ENCODE data around the gene EIF4EBP3. TPM values are rescaled to one million over a fixed set of nuclear protein-coding genes. Genes with fewer than 3 reads are reported as not detected.

EIF4EBP3 gene
- total and polyA plus RNA-seq, 9 of the 15 experiments (the other 6 are each of a cell fraction or from before 2014, with no cell fraction given), result 1.3 to 7.5 (median 3.8) TPM

DNA sequence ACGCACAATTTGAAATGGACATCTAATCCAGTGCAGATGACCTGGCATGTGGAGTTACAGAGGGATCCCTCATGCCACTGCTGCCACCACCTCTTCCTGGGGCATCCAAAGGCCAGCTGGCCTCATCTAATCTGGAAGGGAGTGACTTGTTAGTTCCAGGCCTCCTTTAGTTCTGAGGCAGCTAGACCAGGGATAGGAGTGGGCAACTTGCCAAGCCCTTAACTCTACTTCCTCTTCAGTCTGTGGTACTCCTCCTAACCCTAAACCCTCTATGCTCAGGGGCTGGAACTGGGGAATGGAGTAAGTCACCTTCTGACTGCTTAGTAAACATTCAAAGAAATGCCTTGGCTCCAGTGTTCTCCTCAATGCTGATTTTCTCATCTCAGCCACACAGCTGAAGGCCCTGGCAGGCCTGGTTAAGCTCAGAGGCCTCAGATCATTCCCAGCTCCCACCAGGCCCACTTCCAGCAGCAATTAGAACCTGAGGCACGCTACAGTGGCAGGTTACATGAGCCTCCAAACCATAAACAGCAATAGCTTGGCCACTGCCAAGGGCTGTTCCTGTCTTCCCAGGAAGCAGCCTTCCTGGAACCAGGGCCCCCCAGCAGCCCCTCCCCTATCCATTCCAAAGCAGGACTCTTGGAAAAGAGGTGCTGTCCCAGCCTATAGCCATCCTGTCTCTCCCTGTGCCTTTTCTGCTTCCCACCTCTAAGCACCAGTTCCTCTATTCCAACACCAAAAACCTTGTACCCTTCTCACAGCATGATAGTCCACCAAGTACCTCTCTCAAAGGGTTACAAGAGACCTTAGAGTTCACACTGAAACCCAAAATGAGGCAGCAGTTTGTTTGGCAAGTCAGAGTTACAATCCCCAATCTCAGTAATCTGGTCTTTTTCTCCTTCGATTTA is 2.0 kb downstream of the EIF4EBP3 start (continued):
- TF ChIP-seq, protein P1, sequence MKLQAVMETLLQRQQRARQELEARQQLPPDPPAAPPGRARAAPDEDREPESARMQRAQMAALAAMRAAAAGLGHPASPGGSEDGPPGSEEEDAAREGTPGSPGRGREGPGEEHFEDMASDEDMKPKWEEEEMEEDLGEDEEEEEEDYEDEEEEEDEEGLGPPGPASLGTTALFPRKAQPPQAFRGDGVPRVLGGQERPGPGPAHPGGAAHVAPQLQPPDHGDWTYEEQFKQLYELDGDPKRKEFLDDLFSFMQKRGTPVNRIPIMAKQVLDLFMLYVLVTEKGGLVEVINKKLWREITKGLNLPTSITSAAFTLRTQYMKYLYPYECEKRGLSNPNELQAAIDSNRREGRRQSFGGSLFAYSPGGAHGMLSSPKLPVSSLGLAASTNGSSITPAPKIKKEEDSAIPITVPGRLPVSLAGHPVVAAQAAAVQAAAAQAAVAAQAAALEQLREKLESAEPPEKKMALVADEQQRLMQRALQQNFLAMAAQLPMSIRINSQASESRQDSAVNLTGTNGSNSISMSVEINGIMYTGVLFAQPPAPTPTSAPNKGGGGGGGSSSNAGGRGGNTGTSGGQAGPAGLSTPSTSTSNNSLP (IDR thresholded peaks at IDR 0.05; ENCODE audit: borderline replicate concordance, low read depth, low read length), result no peak
- TF ChIP-seq CBX8 (IDR thresholded peaks at IDR 0.05; ENCODE audit: borderline replicate concordance, extremely low read depth, low read depth, low read length, poor library complexity, severe bottlenecking), result no peak
- no peak for TF ChIP-seq WHSC1 (IDR thresholded peaks at IDR 0.05; ENCODE audit: low read length)
- TF ChIP-seq TCF3 (CRISPR knock-in tag; IDR thresholded peaks at IDR 0.05), result no peak
- no peak for TF ChIP-seq SP2 (IDR thresholded peaks at IDR 0.05; ENCODE audit: extremely low read depth, low read depth, low read length, poor library complexity, severe bottlenecking)
- no peak for TF ChIP-seq ZNF146 (CRISPR knock-in tag; IDR thresholded peaks at IDR 0.05; ENCODE audit: unreplicated experiment)
- TF ChIP-seq ZNF584 (CRISPR knock-in tag; IDR thresholded peaks at IDR 0.05; ENCODE audit: low read depth), result no peak
- TF ChIP-seq SRSF3 (IDR thresholded peaks at IDR 0.05; ENCODE audit: insufficient read depth, low read length), result no peak
- TF ChIP-seq PHB2 (IDR thresholded peaks at IDR 0.05; ENCODE audit: low read depth), result no peak
- TF ChIP-seq SMAD1 (IDR thresholded peaks at IDR 0.05; ENCODE audit: low read depth, low read length, partially characterized antibody), result no peak
- no peak for TF ChIP-seq TAF7 (tag; IDR thresholded peaks at IDR 0.05)
- 0 out of 4 replicates have a peak, but pooled peaks of 1 of the 2 experiments have one; percentile 4 for TF ChIP-seq SRF (CRISPR knock-in tag; IDR thresholded peaks at IDR 0.05)
- TF ChIP-seq POLR2A (conservative IDR thresholded peaks at IDR 0.05), result peak; percentile 46
- no peak for TF ChIP-seq ETV5 (CRISPR knock-in tag; IDR thresholded peaks at IDR 0.05; ENCODE audit: low read depth)
- TF ChIP-seq, protein P2, sequence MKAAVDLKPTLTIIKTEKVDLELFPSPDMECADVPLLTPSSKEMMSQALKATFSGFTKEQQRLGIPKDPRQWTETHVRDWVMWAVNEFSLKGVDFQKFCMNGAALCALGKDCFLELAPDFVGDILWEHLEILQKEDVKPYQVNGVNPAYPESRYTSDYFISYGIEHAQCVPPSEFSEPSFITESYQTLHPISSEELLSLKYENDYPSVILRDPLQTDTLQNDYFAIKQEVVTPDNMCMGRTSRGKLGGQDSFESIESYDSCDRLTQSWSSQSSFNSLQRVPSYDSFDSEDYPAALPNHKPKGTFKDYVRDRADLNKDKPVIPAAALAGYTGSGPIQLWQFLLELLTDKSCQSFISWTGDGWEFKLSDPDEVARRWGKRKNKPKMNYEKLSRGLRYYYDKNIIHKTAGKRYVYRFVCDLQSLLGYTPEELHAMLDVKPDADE (conservative IDR thresholded peaks at IDR 0.05; ENCODE audit: control insufficient read depth, low read depth, low read length), result no peak
- TF ChIP-seq NFIC (IDR thresholded peaks at IDR 0.05), result peak; percentile 98
- TF ChIP-seq, protein P3, sequence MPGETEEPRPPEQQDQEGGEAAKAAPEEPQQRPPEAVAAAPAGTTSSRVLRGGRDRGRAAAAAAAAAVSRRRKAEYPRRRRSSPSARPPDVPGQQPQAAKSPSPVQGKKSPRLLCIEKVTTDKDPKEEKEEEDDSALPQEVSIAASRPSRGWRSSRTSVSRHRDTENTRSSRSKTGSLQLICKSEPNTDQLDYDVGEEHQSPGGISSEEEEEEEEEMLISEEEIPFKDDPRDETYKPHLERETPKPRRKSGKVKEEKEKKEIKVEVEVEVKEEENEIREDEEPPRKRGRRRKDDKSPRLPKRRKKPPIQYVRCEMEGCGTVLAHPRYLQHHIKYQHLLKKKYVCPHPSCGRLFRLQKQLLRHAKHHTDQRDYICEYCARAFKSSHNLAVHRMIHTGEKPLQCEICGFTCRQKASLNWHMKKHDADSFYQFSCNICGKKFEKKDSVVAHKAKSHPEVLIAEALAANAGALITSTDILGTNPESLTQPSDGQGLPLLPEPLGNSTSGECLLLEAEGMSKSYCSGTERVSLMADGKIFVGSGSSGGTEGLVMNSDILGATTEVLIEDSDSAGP (CRISPR knock-in tag; IDR thresholded peaks at IDR 0.05), result no peak
- TF ChIP-seq, protein P4, sequence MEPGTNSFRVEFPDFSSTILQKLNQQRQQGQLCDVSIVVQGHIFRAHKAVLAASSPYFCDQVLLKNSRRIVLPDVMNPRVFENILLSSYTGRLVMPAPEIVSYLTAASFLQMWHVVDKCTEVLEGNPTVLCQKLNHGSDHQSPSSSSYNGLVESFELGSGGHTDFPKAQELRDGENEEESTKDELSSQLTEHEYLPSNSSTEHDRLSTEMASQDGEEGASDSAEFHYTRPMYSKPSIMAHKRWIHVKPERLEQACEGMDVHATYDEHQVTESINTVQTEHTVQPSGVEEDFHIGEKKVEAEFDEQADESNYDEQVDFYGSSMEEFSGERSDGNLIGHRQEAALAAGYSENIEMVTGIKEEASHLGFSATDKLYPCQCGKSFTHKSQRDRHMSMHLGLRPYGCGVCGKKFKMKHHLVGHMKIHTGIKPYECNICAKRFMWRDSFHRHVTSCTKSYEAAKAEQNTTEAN (CRISPR knock-in tag; IDR thresholded peaks at IDR 0.05), result no peak
- no peak for TF ChIP-seq ZNF143 (CRISPR knock-in tag; IDR thresholded peaks at IDR 0.05)
- TF ChIP-seq MYC (IDR thresholded peaks at IDR 0.05; ENCODE audit: low read depth, low read length), result no peak
- TF ChIP-seq MYC (CRISPR knock-in tag; IDR thresholded peaks at IDR 0.05; ENCODE audit: borderline replicate concordance, low read depth), result no peak
